Measurements from ENCODE around the gene P2RY8. TPM values are rescaled to one million over a fixed set of nuclear protein-coding genes. Genes with fewer than 3 reads are reported as not detected.

P2RY8 gene
- polyA plus RNA-seq, 3 donors: 18.9 to 40.0 (median 33.3) TPM

DNA sequence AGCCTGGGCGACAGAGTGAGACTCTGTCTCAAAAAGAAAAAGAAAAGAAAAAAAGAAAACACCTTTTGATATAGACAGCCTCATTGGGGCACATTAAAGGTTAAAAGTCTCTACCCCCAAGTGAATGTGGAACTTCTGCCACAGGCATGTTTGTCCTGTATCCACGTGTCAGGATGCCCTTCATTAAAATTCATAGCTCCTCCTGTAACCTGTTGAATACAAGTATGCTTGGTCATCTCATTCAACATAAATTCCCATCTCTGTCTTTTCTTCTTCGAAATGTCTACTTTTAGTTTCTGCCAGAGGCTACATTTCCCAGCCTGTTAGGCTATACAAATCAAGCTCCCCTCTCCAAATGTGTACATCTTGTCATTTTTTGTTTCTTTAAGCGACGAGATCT lies 25.8 kb downstream of the P2RY8 start:
- peaks cover 18 to 26% of the 10 kb centered on the region in 2 donors for H3K36me3 ChIP-seq (replicated peaks in 1 of 2; ENCODE audit: control insufficient read depth in 1 of 2, insufficient read depth in 2 of 2, low read length in 2 of 2)
- WGBS (ENCODE audit: insufficient coverage): 76% methylated on average over 4 of the region's 5 CpGs
- H3K4me3 ChIP-seq (replicated peaks in 1 of 3; ENCODE audit: low read depth in 2 of 3, low read length in 3 of 3): no peak overlapping the region
- H3K4me3 Mint-ChIP-seq: no peak overlapping the region
- peak overlapping the region in 1 of 2 donors; percentile 2 for H3K27ac ChIP-seq (ENCODE audit: low read depth in 1 of 2, low read length in 2 of 2)
- peak overlapping the region in 3 of 7 donors; percentile 10 to 80 (median 53) for H3K27ac Mint-ChIP-seq
- H4K20me1 ChIP-seq (ENCODE audit: insufficient read depth, low read length): peaks cover 6% of the 10 kb centered on the region
- no peaks in the 10 kb centered on the region for H3K27me3 ChIP-seq (ENCODE audit: control insufficient read depth in 2 of 2, insufficient read depth in 2 of 2, low read length in 2 of 2)
- DNase-seq: no peak
- peaks cover 93% of the 10 kb centered on the region for H3K79me2 ChIP-seq (ENCODE audit: insufficient read depth, low read length)
- no peaks in the 10 kb centered on the region for H3K9me3 ChIP-seq (replicated peaks in 1 of 2; ENCODE audit: control insufficient read depth in 1 of 2, insufficient read depth in 1 of 2, low read length in 2 of 2)
- TF ChIP-seq, protein P1, sequence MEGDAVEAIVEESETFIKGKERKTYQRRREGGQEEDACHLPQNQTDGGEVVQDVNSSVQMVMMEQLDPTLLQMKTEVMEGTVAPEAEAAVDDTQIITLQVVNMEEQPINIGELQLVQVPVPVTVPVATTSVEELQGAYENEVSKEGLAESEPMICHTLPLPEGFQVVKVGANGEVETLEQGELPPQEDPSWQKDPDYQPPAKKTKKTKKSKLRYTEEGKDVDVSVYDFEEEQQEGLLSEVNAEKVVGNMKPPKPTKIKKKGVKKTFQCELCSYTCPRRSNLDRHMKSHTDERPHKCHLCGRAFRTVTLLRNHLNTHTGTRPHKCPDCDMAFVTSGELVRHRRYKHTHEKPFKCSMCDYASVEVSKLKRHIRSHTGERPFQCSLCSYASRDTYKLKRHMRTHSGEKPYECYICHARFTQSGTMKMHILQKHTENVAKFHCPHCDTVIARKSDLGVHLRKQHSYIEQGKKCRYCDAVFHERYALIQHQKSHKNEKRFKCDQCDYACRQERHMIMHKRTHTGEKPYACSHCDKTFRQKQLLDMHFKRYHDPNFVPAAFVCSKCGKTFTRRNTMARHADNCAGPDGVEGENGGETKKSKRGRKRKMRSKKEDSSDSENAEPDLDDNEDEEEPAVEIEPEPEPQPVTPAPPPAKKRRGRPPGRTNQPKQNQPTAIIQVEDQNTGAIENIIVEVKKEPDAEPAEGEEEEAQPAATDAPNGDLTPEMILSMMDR (IDR thresholded peaks at IDR 0.05): no peak
- H3K9me3 Mint-ChIP-seq: peaks cover 0 to 5% (median 0%) of the 10 kb centered on the region in 7 donors
- H3K27me3 Mint-ChIP-seq (ENCODE audit: low read depth in 3 of 3): peaks cover 0 to 2% (median 0%) of the 10 kb centered on the region in 3 donors
- peaks cover 4% of the 10 kb centered on the region for H3K4me1 Mint-ChIP-seq
- peaks cover 32 to 46% of the 10 kb centered on the region in 2 donors for H3K36me3 Mint-ChIP-seq
- intact Hi-C loops (cut with micrococcal nuclease): no loop called here
- no peak overlapping the region for H2AFZ ChIP-seq (ENCODE audit: insufficient read depth, low read depth, low read length, poor library complexity, severe bottlenecking)
- no peak overlapping the region for H3K9ac ChIP-seq (ENCODE audit: insufficient read depth, low read length, poor library complexity, severe bottlenecking)
- H3K4me1 ChIP-seq (ENCODE audit: control insufficient read depth in 1 of 2, insufficient read depth in 2 of 2, low read length in 2 of 2): peaks cover 37% of the 10 kb centered on the region in 2 donors
- H3K4me2 ChIP-seq (replicated peaks; ENCODE audit: extremely low read depth, low read length, poor library complexity, severe bottlenecking): no peak overlapping the region

DNA sequence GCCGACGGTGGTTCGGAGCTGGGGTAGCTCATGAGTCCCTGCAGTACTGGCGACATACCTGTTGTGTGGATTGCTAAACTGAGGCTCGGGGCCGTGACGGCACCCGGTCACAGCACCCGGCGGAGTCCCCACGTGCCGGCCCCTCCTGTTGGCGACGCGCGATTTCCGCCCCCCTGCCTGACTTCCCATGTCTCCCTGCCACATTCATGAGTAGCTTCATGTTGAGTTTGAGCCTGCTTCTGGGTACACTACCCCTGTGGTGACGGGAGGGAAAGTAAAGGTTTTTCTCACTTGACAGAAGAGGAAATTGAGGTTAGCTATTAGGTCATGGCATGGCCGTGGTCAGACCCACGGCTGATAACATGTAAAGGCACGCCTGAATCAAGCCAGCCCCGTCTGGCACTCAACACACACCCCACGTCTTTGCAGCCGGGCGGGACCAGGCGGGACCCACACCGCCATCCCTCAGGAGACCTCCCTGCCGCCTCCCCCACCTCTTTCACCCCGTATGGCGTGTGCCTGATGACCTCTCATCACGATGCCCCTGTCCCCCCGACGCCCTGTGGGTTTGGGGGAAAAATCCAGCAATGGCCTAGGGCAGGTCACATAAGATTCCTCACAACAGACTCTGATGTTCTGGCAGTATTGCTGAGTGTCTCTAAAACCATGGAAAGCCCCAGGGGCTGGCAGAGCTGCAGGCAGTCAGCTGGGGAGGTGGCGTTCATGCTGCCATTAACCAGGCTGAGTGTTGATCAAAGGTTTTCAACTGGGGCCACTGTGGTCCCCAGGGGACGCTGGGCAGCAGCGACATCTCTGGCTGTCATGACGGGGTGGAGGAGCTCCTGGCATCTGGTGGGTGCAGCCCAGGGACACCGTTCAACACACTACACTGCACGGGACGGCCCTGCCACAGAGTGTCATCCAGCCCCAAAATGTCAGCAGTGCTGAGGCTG lies 29.2 kb downstream of the P2RY8 start:
- Mint-ChIP-seq H3K27ac (peak overlapping the region in 4 of 7 donors; percentile 83 to 97 (median 84)), H3K4me1 (peaks cover 19% of the 10 kb centered on the region), H3K4me3 (peak overlapping the region; percentile 40 to 47), H3K27me3 (ENCODE audit: low read depth in 3 of 3) (peaks cover 0 to 2% (median 0%) of the 10 kb centered on the region in 3 donors), H3K9me3 (peaks cover 0 to 3% (median 0%) of the 10 kb centered on the region in 7 donors), H3K36me3 (peaks cover 25 to 41% of the 10 kb centered on the region in 2 donors)
- peak; percentile 82 to 86 (median 83) for DNase-seq
- 78% methylated on average over 13 of the region's 40 CpGs for WGBS (ENCODE audit: insufficient coverage)
- Histone ChIP-seq H3K79me2 (ENCODE audit: insufficient read depth, low read length) (peaks cover 76% of the 10 kb centered on the region), H4K20me1 (ENCODE audit: insufficient read depth, low read length) (peaks cover 6% of the 10 kb centered on the region), H3K9me3 (replicated peaks in 1 of 2; ENCODE audit: control insufficient read depth in 1 of 2, insufficient read depth in 1 of 2, low read length in 2 of 2) (no peaks in the 10 kb centered on the region), H3K4me1 (ENCODE audit: control insufficient read depth in 1 of 2, insufficient read depth in 2 of 2, low read length in 2 of 2) (peaks cover 55% of the 10 kb centered on the region in 2 donors), H3K27ac (ENCODE audit: low read depth in 1 of 2, low read length in 2 of 2) (peak overlapping the region; percentile 21 to 80), H2AFZ (ENCODE audit: insufficient read depth, low read depth, low read length, poor library complexity, severe bottlenecking) (no peak overlapping the region), H3K4me3 (replicated peaks in 1 of 3; ENCODE audit: low read depth in 2 of 3, low read length in 3 of 3) (peak overlapping the region in 1 of 3 experiments; percentile 36), H3K36me3 (replicated peaks in 1 of 2; ENCODE audit: control insufficient read depth in 1 of 2, insufficient read depth in 2 of 2, low read length in 2 of 2) (peaks cover 11 to 15% of the 10 kb centered on the region in 2 donors), H3K27me3 (ENCODE audit: control insufficient read depth in 2 of 2, insufficient read depth in 2 of 2, low read length in 2 of 2) (no peaks in the 10 kb centered on the region), H3K4me2 (replicated peaks; ENCODE audit: extremely low read depth, low read length, poor library complexity, severe bottlenecking) (peak overlapping the region; percentile 40), H3K9ac (ENCODE audit: insufficient read depth, low read length, poor library complexity, severe bottlenecking) (no peak overlapping the region)
- intact Hi-C loops (cut with micrococcal nuclease): loop anchor here in 1 of 2 donors (2.0 to 10.0 kb wide), 3 partner anchors 15 to 173 kb away; partner anchors contain the start of genes ASMTL and IL3RA
- TF ChIP-seq, protein P1 (IDR thresholded peaks at IDR 0.05): no peak

Data from CD14-positive monocyte (primary cell).